GM23338 (cell line): Measurements from ENCODE around the gene TPX2. TPM values are rescaled to one million over a fixed set of nuclear protein-coding genes. Genes with fewer than 3 reads are reported as not detected.
A peak's percentile ranks its signal among the peaks of the same experiment; 100 is the strongest.

Experiments
- ATAC-seq: fragments of 200-7000 bp; cut with Tn5 transposase; 3 replicates; pipeline ENCODE4 v1.9.1; 2020
- DNase-seq: peaks from one replicate; pipeline ENCODE4 v3.0.0-alpha.2; 2015; ENCODE audit warnings: low spot score
- H2AFZ ChIP-seq: fragments of 200-600 bp; sonication (generic); 2 replicates; pipeline ENCODE4 v1.8.0; 2016; ENCODE audit warnings: antibody characterized with exemption, mild to moderate bottlenecking, moderate library complexity
- H3F3A ChIP-seq: fragments of 200-600 bp; sonication (generic); replicated peaks from 2 replicates; pipeline ENCODE4 v1.8.0; 2017; ENCODE audit warnings: antibody characterized with exemption, mixed run types, low read depth
- H3K27ac ChIP-seq: fragments of 200-600 bp; sonication (generic); 2 replicates; pipeline ENCODE4 v1.6.1; 2016; ENCODE audit warnings: low read depth
- H3K27me3 ChIP-seq: fragments of 200-600 bp; sonication (generic); 2 replicates; pipeline ENCODE4 v1.8.0; 2016; ENCODE audit warnings: mild to moderate bottlenecking, mixed run types, moderate library complexity; ENCODE audit not compliant: insufficient read depth
- H3K36me3 ChIP-seq: fragments of 200-600 bp; sonication (generic); 2 replicates; pipeline ENCODE4 v1.8.0; 2016; ENCODE audit warnings: mild to moderate bottlenecking; ENCODE audit not compliant: insufficient read depth
- H3K4me1 ChIP-seq: fragments of 200-600 bp; sonication (generic); 2 replicates; pipeline ENCODE4 v1.8.0; 2016; ENCODE audit warnings: mild to moderate bottlenecking, moderate library complexity; ENCODE audit not compliant: insufficient read depth
- H3K4me2 ChIP-seq: fragments of 200-600 bp; sonication (generic); 2 replicates; pipeline ENCODE4 v1.7.1; 2017; ENCODE audit warnings: mixed run types
- H3K4me3 ChIP-seq: fragments of 200-600 bp; sonication (generic); 2 replicates; pipeline ENCODE4 v1.6.1; 2016; ENCODE audit warnings: mixed run types
- H3K79me2 ChIP-seq: fragments of 200-600 bp; sonication (generic); replicated peaks from 2 replicates; pipeline ENCODE4 v1.8.0; 2017; ENCODE audit warnings: mild to moderate bottlenecking; ENCODE audit not compliant: insufficient read depth
- H3K9me2 ChIP-seq: fragments of 200-600 bp; sonication (generic); 2 replicates; pipeline ENCODE4 v1.8.0; 2017; ENCODE audit not compliant: insufficient read depth
- H4K20me1 ChIP-seq: fragments of 200-600 bp; sonication (generic); replicated peaks from 2 replicates; pipeline ENCODE4 v1.8.0; 2017; ENCODE audit warnings: mild to moderate bottlenecking; ENCODE audit not compliant: insufficient read depth
- H3K27ac Mint-ChIP-seq: 2 replicates; pipeline ENCODE4 v1.8.0; 2020; ENCODE audit warnings: inconsistent platforms, mild to moderate bottlenecking, moderate library complexity, mixed read lengths
- H3K27me3 Mint-ChIP-seq: 3 replicates; pipeline ENCODE4 v1.8.0; 2022; ENCODE audit warnings: low read depth, mild to moderate bottlenecking, moderate library complexity, mixed read lengths, inconsistent platforms; ENCODE audit not compliant: insufficient read depth, poor library complexity
- H3K36me3 Mint-ChIP-seq: 3 replicates; pipeline ENCODE4 v1.8.0; 2021; ENCODE audit warnings: low read depth, mild to moderate bottlenecking, inconsistent platforms, moderate library complexity, mixed read lengths
- H3K4me1 Mint-ChIP-seq: 3 replicates; pipeline ENCODE4 v1.8.0; 2020; ENCODE audit warnings: mild to moderate bottlenecking, inconsistent platforms, mixed read lengths
- H3K4me3 Mint-ChIP-seq: 3 replicates; pipeline ENCODE4 v1.8.0; 2021; ENCODE audit warnings: moderate library complexity, mild to moderate bottlenecking, inconsistent platforms, mixed read lengths
- H3K9me3 Mint-ChIP-seq: 3 replicates; pipeline ENCODE4 v1.8.0; 2020; ENCODE audit warnings: moderate library complexity, mild to moderate bottlenecking, inconsistent platforms, mixed read lengths
- EZH2 ChIP-seq: fragments of 200-600 bp; sonication (generic); IDR thresholded peaks from one replicate; pipeline ENCODE4 v1.8.0; 2017; ENCODE audit warnings: antibody characterized with exemption, mild to moderate bottlenecking, low read depth; ENCODE audit not compliant: unreplicated experiment
- EZH2phosphoT487 ChIP-seq: fragments of 200-600 bp; sonication (generic); IDR thresholded peaks from one replicate; pipeline ENCODE4 v1.8.1; 2018; ENCODE audit warnings: antibody characterized with exemption; ENCODE audit not compliant: unreplicated experiment
- JUNB ChIP-seq: IDR thresholded peaks from one replicate; pipeline ENCODE4 v1.6.1; 2016; ENCODE audit warnings: antibody characterized with exemption; ENCODE audit not compliant: unreplicated experiment
- STAT1 ChIP-seq: IDR thresholded peaks from one replicate; pipeline ENCODE4 v1.6.1; 2016; ENCODE audit warnings: antibody characterized with exemption; ENCODE audit not compliant: unreplicated experiment
- ZNF114 ChIP-seq: fragments of 250-450 bp; sonication (Bioruptor Pico); IDR thresholded peaks from 2 replicates; pipeline ENCODE4 v1.5.0; 2020; ENCODE audit warnings: mild to moderate bottlenecking, moderate library complexity
- ZNF331 ChIP-seq: fragments of 250-450 bp; sonication (Bioruptor Pico); IDR thresholded peaks from 2 replicates; pipeline ENCODE4 v1.5.0; 2020; ENCODE audit warnings: low read depth, mild to moderate bottlenecking, moderate library complexity
- polyA plus RNA-seq: library from polyadenylated mRNA; unstranded; fragments of >200 nt; fragmentation: Nextera tagmentation; extraction: Ambion mirVana; gene quantifications from 2 replicates; pipeline ENCODE4 v1.2.1, GENCODE V29; 2016
- total RNA-seq: library from RNA; depleted of rRNA; stranded (reverse); fragments of >200 nt; shearing (Covaris generic); gene quantifications from 2 replicates; pipeline ENCODE4 v1.2.3, GENCODE V29; 2014
- TF ChIP-seq, protein P1 (sequence below): fragments of 250-450 bp; sonication (Bioruptor Pico); IDR thresholded peaks from 2 replicates; pipeline ENCODE4 v1.5.0; 2020; ENCODE audit warnings: mild to moderate bottlenecking, moderate library complexity
- TF ChIP-seq, protein P2 (sequence below), 2 experiments: fragments of 200-600 bp in 1 of 2; sonication (generic) in 1 of 2; conservative IDR thresholded peaks; 2 replicates each; pipeline versions ENCODE4 v1.5.1 to v1.6.1; 2016 to 2017; ENCODE audit warnings: antibody characterized with exemption in 2 of 2, low read depth in 2 of 2, mild to moderate bottlenecking in 2 of 2, moderate library complexity in 1 of 2
- TF ChIP-seq, protein P3 (sequence below): IDR thresholded peaks from one replicate; pipeline ENCODE4 v1.6.1; 2018; ENCODE audit warnings: antibody characterized with exemption; ENCODE audit not compliant: unreplicated experiment

The TPX2 gene
- total and polyA plus RNA-seq, 2 experiments from 2014 or later = 101 to 159 TPM

DNA sequence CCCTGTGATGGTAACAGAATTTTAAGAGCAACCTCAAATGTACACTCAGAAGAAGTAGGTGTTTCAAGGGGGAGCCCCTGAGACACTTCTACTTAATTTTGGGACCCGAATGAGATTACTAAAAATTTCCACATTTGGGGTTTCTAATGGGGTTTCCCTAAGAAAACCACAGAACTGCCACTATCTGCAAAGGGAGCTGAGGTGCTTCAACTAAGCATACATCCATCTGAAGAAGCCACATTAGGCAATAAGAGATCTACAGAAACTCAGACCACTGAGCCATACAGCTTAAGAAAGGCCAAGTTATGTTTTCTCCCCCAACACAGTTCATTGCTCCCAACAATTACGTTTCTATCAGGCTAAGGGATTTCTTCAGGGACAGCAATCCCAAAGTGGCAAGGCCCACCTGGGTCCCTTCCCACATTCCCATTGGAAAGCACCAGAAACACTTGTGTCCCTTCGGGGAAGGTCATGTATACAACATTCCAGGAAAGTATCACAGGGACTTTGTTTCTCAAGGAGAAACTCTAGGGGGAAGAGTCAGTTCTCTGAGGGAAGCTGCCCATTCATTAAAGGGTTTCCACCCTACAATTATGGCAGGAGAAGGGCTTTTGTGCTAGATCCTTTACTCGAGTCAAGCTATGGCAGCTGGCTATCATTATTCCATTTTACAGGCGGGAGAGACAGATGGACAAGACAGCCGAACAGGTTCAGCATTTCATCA lies 21.4 kb upstream of the TPX2 start:
- no peak for TF ChIP-seq ZNF331 (CRISPR knock-in tag)
- TF ChIP-seq, protein P1, sequence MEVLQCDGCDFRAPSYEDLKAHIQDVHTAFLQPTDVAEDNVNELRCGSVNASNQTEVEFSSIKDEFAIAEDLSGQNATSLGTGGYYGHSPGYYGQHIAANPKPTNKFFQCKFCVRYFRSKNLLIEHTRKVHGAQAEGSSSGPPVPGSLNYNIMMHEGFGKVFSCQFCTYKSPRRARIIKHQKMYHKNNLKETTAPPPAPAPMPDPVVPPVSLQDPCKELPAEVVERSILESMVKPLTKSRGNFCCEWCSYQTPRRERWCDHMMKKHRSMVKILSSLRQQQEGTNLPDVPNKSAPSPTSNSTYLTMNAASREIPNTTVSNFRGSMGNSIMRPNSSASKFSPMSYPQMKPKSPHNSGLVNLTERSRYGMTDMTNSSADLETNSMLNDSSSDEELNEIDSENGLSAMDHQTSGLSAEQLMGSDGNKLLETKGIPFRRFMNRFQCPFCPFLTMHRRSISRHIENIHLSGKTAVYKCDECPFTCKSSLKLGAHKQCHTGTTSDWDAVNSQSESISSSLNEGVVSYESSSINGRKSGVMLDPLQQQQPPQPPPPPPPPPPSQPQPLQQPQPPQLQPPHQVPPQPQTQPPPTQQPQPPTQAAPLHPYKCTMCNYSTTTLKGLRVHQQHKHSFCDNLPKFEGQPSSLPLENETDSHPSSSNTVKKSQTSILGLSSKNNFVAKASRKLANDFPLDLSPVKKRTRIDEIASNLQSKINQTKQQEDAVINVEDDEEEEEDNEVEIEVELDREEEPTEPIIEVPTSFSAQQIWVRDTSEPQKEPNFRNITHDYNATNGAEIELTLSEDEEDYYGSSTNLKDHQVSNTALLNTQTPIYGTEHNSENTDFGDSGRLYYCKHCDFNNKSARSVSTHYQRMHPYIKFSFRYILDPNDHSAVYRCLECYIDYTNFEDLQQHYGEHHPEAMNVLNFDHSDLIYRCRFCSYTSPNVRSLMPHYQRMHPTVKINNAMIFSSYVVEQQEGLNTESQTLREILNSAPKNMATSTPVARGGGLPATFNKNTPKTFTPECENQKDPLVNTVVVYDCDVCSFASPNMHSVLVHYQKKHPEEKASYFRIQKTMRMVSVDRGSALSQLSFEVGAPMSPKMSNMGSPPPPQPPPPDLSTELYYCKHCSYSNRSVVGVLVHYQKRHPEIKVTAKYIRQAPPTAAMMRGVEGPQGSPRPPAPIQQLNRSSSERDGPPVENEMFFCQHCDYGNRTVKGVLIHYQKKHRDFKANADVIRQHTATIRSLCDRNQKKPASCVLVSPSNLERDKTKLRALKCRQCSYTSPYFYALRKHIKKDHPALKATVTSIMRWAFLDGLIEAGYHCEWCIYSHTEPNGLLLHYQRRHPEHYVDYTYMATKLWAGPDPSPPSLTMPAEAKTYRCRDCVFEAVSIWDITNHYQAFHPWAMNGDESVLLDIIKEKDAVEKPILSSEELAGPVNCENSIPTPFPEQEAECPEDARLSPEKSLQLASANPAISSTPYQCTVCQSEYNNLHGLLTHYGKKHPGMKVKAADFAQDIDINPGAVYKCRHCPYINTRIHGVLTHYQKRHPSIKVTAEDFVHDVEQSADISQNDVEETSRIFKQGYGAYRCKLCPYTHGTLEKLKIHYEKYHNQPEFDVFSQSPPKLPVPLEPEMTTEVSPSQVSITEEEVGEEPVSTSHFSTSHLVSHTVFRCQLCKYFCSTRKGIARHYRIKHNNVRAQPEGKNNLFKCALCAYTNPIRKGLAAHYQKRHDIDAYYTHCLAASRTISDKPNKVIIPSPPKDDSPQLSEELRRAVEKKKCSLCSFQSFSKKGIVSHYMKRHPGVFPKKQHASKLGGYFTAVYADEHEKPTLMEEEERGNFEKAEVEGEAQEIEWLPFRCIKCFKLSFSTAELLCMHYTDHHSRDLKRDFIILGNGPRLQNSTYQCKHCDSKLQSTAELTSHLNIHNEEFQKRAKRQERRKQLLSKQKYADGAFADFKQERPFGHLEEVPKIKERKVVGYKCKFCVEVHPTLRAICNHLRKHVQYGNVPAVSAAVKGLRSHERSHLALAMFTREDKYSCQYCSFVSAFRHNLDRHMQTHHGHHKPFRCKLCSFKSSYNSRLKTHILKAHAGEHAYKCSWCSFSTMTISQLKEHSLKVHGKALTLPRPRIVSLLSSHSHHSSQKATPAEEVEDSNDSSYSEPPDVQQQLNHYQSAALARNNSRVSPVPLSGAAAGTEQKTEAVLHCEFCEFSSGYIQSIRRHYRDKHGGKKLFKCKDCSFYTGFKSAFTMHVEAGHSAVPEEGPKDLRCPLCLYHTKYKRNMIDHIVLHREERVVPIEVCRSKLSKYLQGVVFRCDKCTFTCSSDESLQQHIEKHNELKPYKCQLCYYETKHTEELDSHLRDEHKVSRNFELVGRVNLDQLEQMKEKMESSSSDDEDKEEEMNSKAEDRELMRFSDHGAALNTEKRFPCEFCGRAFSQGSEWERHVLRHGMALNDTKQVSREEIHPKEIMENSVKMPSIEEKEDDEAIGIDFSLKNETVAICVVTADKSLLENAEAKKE (CRISPR knock-in tag) = no peak
- no peak for TF ChIP-seq EZH2
- TF ChIP-seq EZH2phosphoT487 = no peak
- TF ChIP-seq, protein P2, sequence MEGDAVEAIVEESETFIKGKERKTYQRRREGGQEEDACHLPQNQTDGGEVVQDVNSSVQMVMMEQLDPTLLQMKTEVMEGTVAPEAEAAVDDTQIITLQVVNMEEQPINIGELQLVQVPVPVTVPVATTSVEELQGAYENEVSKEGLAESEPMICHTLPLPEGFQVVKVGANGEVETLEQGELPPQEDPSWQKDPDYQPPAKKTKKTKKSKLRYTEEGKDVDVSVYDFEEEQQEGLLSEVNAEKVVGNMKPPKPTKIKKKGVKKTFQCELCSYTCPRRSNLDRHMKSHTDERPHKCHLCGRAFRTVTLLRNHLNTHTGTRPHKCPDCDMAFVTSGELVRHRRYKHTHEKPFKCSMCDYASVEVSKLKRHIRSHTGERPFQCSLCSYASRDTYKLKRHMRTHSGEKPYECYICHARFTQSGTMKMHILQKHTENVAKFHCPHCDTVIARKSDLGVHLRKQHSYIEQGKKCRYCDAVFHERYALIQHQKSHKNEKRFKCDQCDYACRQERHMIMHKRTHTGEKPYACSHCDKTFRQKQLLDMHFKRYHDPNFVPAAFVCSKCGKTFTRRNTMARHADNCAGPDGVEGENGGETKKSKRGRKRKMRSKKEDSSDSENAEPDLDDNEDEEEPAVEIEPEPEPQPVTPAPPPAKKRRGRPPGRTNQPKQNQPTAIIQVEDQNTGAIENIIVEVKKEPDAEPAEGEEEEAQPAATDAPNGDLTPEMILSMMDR (conservative IDR thresholded peaks at IDR 0.05; ENCODE audit: low read depth in 2 of 2) = no peak
- TF ChIP-seq JUNB = no peak
- TF ChIP-seq ZNF114 (CRISPR knock-in tag) = no peak
- TF ChIP-seq, protein P3, sequence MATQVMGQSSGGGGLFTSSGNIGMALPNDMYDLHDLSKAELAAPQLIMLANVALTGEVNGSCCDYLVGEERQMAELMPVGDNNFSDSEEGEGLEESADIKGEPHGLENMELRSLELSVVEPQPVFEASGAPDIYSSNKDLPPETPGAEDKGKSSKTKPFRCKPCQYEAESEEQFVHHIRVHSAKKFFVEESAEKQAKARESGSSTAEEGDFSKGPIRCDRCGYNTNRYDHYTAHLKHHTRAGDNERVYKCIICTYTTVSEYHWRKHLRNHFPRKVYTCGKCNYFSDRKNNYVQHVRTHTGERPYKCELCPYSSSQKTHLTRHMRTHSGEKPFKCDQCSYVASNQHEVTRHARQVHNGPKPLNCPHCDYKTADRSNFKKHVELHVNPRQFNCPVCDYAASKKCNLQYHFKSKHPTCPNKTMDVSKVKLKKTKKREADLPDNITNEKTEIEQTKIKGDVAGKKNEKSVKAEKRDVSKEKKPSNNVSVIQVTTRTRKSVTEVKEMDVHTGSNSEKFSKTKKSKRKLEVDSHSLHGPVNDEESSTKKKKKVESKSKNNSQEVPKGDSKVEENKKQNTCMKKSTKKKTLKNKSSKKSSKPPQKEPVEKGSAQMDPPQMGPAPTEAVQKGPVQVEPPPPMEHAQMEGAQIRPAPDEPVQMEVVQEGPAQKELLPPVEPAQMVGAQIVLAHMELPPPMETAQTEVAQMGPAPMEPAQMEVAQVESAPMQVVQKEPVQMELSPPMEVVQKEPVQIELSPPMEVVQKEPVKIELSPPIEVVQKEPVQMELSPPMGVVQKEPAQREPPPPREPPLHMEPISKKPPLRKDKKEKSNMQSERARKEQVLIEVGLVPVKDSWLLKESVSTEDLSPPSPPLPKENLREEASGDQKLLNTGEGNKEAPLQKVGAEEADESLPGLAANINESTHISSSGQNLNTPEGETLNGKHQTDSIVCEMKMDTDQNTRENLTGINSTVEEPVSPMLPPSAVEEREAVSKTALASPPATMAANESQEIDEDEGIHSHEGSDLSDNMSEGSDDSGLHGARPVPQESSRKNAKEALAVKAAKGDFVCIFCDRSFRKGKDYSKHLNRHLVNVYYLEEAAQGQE = no peak
- TF ChIP-seq STAT1 = no peak
- H2AFZ ChIP-seq = no peak overlapping the region
- 0 out of 2 replicates have a peak, but pooled peaks cover 3% of the 10 kb centered on the region for H4K20me1 ChIP-seq
- peaks cover 75% of the 10 kb centered on the region for H3K36me3 Mint-ChIP-seq
- H3K27me3 Mint-ChIP-seq = peaks cover 8% of the 10 kb centered on the region
- H3K4me3 Mint-ChIP-seq = no peak overlapping the region
- H3K4me1 Mint-ChIP-seq = peaks cover 76% of the 10 kb centered on the region
- H3K9me3 Mint-ChIP-seq = no peaks in the 10 kb centered on the region
- H3K4me2 ChIP-seq = peak overlapping the region; percentile 30; the same call in 1 of the 2 replicates
- DNase-seq = no peak
- H3F3A ChIP-seq = peaks cover 7% of the 10 kb centered on the region
- H3K27ac Mint-ChIP-seq = no peak overlapping the region; the same call in 1 of the 2 replicates
- H3K27ac ChIP-seq = no peak overlapping the region
- H3K4me1 ChIP-seq = peaks cover 83% of the 10 kb centered on the region
- ATAC-seq = no peak
- no peaks in the 10 kb centered on the region for H3K9me2 ChIP-seq
- no peak overlapping the region for H3K4me3 ChIP-seq
- H3K36me3 ChIP-seq = peaks cover 12% of the 10 kb centered on the region; the same call in 1 of the 2 replicates
- H3K79me2 ChIP-seq = peaks cover 92% of the 10 kb centered on the region
- H3K27me3 ChIP-seq = no peaks in the 10 kb centered on the region
